Suppressor macrophage treated with lipopolysaccharide for 1 hour (primary cell): ENCODE results near the gene SIAH2.
"Not testable (repeated sequence)": the region's sequence is repeated elsewhere in the genome, so short reads cannot be mapped to it uniquely, and the experiment has no call there.

ENCODE experiments used
- DNase-seq, 3 donors: peaks; one replicate each; pipeline ENCODE4 v3.0.0-alpha.2; 2020 to 2022

The SIAH2 gene, protein sequence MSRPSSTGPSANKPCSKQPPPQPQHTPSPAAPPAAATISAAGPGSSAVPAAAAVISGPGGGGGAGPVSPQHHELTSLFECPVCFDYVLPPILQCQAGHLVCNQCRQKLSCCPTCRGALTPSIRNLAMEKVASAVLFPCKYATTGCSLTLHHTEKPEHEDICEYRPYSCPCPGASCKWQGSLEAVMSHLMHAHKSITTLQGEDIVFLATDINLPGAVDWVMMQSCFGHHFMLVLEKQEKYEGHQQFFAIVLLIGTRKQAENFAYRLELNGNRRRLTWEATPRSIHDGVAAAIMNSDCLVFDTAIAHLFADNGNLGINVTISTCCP

GRCh38 chr3:150763122-150763840 lies at the start of gene SIAH2:
Gene SIAH2, minus strand, starts transcription at chr3:150763169. Its CDS starts 320 bp downstream, at chr3:150762849.
- peak; percentile 97 to 99 (median 98) for DNase-seq

GRCh38 chr3:150811984-150812383 lies 49.0 kb upstream of the SIAH2 start:
- no peak for DNase-seq

GRCh38 chr3:150810641-150811040 lies 47.7 kb upstream of the SIAH2 start:
- DNase-seq, result no peak

DNA sequence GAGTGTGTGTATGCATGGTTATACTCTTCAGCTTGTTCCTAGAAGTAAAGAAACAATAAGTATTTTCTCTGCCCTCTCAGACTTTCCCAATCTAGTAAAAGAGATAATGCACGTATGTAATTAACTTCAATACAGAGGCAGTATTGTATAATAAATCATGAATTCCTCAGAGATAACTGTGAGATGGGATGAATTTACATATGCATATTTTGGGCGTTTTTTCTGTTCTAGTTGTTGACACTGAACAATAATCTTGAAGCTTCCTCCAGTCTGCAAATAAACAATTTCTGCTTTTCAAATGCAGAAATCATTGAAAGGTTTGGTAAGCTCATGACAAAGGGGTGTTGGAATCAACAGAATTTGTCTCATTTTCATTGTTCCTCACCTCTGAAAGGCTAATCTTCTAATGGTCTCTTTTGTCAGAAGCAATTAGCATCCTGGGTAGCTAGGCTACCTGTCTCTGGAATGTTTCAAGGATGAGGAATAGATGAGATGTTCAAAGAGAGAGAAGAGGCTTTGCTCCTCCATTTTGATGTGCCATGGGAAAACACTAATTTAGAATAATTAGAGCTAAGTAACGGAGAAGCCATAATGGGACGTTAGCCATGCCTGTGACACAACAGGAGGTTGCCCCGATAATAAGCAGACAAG lies 43.3 kb upstream of the SIAH2 start:
- DNase-seq, result no peak

- DNase-seq, result no peak
Observed at GRCh38 chr3:150805354-150805753, 42.4 kb upstream of the SIAH2 start.

DNA sequence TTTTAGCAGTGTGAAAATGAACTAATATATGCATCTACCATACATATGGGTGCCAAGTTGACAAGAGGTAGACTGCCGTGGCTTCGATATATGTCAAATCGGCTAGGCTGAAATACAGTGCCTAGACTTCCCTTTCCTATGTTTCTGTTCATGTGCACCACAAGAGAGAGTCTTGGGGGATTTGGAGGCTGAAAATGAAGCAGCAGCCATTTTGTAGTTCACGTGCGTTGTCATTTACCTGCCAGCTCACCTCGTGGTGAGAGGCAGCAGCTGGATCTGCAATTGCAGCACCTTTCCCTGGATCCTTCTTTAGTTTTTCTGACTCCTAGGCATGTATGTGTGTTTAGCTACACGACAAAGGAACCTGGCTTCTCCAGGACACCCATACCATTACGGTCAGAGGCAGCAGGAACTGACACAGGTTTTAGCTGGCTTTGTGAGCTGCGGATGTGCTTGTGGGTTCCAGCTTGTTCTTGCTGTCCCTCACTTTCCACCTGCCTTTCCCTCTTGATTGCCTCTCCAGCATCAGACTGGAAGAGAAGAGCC lies 40.5 kb upstream of the SIAH2 start:
- no peak for DNase-seq

DNA sequence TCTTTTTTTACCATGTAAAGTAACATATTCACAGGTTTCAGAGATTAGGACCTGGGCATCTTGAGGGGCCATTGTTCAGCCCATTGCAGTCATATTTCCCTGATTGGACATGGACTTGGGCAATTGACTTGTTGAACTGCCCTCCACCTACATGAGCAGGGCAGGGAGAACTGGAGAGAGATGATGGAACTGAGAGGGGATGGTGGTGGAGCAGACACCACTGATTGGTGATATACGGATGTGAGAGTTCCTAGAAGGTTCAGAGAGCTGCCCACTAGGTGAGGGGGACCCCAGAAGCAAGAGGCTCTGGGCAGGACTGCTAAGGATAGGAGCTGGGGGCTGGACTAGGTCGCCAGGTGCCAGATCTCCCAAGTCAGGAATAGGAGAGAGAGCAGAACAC lies 37.8 kb upstream of the SIAH2 start:
- no peak for DNase-seq

DNA sequence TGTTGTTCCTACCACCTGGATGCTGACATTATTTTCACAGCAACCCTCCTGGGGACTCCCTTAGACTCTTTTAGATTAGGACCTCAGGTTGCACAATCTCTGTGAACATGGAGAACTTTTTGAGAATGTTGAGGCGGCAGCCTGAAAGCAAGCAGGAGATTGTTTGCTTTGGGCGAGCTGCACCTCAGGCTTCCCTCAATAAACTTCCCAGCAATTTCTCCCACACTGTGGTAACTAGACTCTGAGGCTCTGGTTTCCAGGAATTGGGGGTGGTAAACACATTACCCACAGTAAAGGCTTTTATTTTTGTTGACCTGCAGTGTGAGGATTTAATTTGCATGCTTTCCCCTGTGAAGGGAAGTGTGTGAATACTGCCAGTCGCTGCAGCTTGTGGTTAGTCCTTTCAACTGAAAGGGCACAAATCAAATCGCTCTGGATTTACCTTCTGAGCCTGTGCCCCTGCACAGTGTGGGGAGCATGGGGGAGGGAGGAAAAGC lies 35.2 kb upstream of the SIAH2 start:
- DNase-seq, result no peak

GRCh38 chr3:150797155-150797554 lies 34.2 kb upstream of the SIAH2 start:
- DNase-seq, result no peak

- DNase-seq, result not testable (repeated sequence)
Observed at GRCh38 chr3:150796527-150796926, 33.6 kb upstream of the SIAH2 start.

GRCh38 chr3:150793641-150794040 lies 30.7 kb upstream of the SIAH2 start:
- no peak for DNase-seq

DNA sequence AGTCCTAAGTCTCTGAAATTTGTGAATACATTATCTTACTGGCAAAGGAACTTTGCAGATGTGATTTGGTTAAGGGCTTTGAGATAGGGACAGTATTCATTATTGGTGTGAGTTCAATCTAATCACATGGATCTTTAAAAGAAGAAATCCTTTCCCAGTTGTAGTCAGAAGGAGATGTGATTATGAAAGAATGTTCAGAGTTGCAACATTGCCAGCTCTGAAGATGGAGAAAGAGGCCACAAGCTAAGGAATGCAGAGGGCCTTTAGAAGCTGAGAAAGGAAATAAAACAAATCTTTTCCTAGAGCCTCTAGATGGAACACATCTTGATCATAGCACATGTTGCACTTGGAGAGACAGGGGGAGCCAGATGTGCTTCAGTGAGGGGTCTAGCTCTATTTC lies 27.7 kb upstream of the SIAH2 start:
- no peak for DNase-seq

- DNase-seq, result peak in 2 of 3 donors; percentile 28 to 41
Observed at GRCh38 chr3:150789451-150789850, 26.5 kb upstream of the SIAH2 start.

GRCh38 chr3:150787741-150788370 lies 24.9 kb upstream of the SIAH2 start:
- DNase-seq, result peak; percentile 85 to 94 (median 91)

GRCh38 chr3:150786791-150787190 lies 23.8 kb upstream of the SIAH2 start:
- DNase-seq, result no peak

- DNase-seq, result no peak
Observed at GRCh38 chr3:150784747-150785125, 21.8 kb upstream of the SIAH2 start.

- no peak for DNase-seq
Observed at GRCh38 chr3:150783920-150784746, 21.2 kb upstream of the SIAH2 start.

GRCh38 chr3:150783316-150783715 lies 20.3 kb upstream of the SIAH2 start:
- no peak for DNase-seq

- DNase-seq, result no peak
Observed at GRCh38 chr3:150779402-150779858, 16.5 kb upstream of the SIAH2 start.

GRCh38 chr3:150778793-150779401 lies 15.9 kb upstream of the SIAH2 start:
- DNase-seq, result no peak

- DNase-seq, result no peak
Observed at GRCh38 chr3:150775001-150775599, 12.1 kb upstream of the SIAH2 start.
